IMR-90 (cell line): ENCODE results near the gene CFAP43. TPM values are rescaled to one million over a fixed set of nuclear protein-coding genes. Genes with fewer than 3 reads are reported as not detected.

Experiments
- ATAC-seq: fragments of 200-7000 bp; cut with Tn5 transposase; 2 replicates; pipeline ENCODE4 v1.9.1; 2020; ENCODE audit warnings: low read depth, mild to moderate bottlenecking, moderate library complexity
- BruUV-seq: library from RNA; stranded (reverse); fragments of 400-500 nt; replicated peaks from 2 replicates; lab custom pipeline; 2021; lab: Mats Ljungman, UMichigan
- CTCF ChIA-PET: fragments of 300-600 bp; formaldehyde crosslinking; extraction: SDS; loops from one replicate; lab custom pipeline; 2021; ENCODE audit warnings: antibody characterized with exemption; lab: Yijun Ruan, JAX
- POLR2A ChIA-PET: fragments of 300-600 bp; sonication (Branson Sonifier 250); formaldehyde crosslinking; loops from one replicate; lab custom pipeline; 2022; ENCODE audit warnings: antibody characterized with exemption; ENCODE audit not compliant: unreplicated experiment; lab: Charles Lee
- DNase-seq: peaks from one replicate; pipeline ENCODE4 v3.0.0; 2013
- H2AFZ ChIP-seq: replicated peaks from 2 replicates; pipeline ENCODE3; 2013; ENCODE audit warnings: low read length, mild to moderate bottlenecking; ENCODE audit not compliant: poor library complexity
- H2AK5ac ChIP-seq: 2 replicates; pipeline ENCODE4 v1.6.1; 2013; ENCODE audit warnings: low read depth, low read length, inconsistent platforms
- H2AK9ac ChIP-seq: replicated peaks from 2 replicates; pipeline ENCODE3; 2013; ENCODE audit warnings: mild to moderate bottlenecking, low read depth, low read length, moderate library complexity; ENCODE audit not compliant: poor library complexity
- H2BK120ac ChIP-seq: 2 replicates; pipeline ENCODE4 v1.6.1; 2013; ENCODE audit warnings: low read depth, low read length, inconsistent platforms
- H2BK15ac ChIP-seq: 3 replicates; pipeline ENCODE4 v1.6.1; 2013; ENCODE audit warnings: low read depth, low read length, inconsistent platforms
- H2BK20ac ChIP-seq: 2 replicates; pipeline ENCODE4 v1.6.1; 2013; ENCODE audit warnings: low read depth, mild to moderate bottlenecking, inconsistent platforms, low read length, moderate library complexity
- H2BK5ac ChIP-seq: 2 replicates; pipeline ENCODE4 v1.6.1; 2013; ENCODE audit warnings: mild to moderate bottlenecking, low read depth, low read length, inconsistent platforms; ENCODE audit not compliant: poor library complexity, severe bottlenecking
- H3K14ac ChIP-seq: replicated peaks from 2 replicates; pipeline ENCODE4 v1.6.1; 2013; ENCODE audit warnings: low read depth, low read length, inconsistent platforms
- H3K18ac ChIP-seq: 2 replicates; pipeline ENCODE4 v1.6.1; 2013; ENCODE audit warnings: low read depth, low read length, control low read depth
- H3K23ac ChIP-seq: 2 replicates; pipeline ENCODE4 v1.6.1; 2013; ENCODE audit warnings: low read depth, low read length, inconsistent platforms
- H3K27ac ChIP-seq: 2 replicates; pipeline ENCODE4 v1.5.1; 2013; ENCODE audit warnings: mild to moderate bottlenecking, control low read depth, low read length; ENCODE audit not compliant: insufficient read depth
- H3K27me3 ChIP-seq: 2 replicates; pipeline ENCODE4 v1.6.1; 2013; ENCODE audit warnings: low read length; ENCODE audit not compliant: control insufficient read depth, insufficient read depth
- H3K36me3 ChIP-seq: 2 replicates; pipeline ENCODE4 v1.6.1; 2013; ENCODE audit warnings: low read length, mixed read lengths; ENCODE audit not compliant: control insufficient read depth, insufficient read depth
- H3K4ac ChIP-seq: 2 replicates; pipeline ENCODE4 v1.6.1; 2013; ENCODE audit warnings: low read depth, low read length, inconsistent platforms
- H3K4me1 ChIP-seq: 2 replicates; pipeline ENCODE4 v1.6.1; 2013; ENCODE audit warnings: low read length, mixed read lengths; ENCODE audit not compliant: control insufficient read depth, insufficient read depth
- H3K4me2 ChIP-seq: 2 replicates; pipeline ENCODE4 v1.6.1; 2013; ENCODE audit warnings: low read depth, mild to moderate bottlenecking, control low read depth, low read length, moderate library complexity
- H3K4me3 ChIP-seq: 2 replicates; pipeline ENCODE4 v1.5.1; 2013; ENCODE audit warnings: low read depth, mild to moderate bottlenecking, control low read depth, low read length, moderate library complexity; ENCODE audit not compliant: insufficient read depth
- H3K56ac ChIP-seq: 2 replicates; pipeline ENCODE4 v1.6.1; 2013; ENCODE audit warnings: low read length, inconsistent platforms; ENCODE audit not compliant: insufficient read depth; ENCODE audit errors: extremely low read depth
- H3K79me1 ChIP-seq, 2 experiments: 2 replicates each; pipeline ENCODE4 v1.6.1; 2013; ENCODE audit warnings: low read length in 2 of 2, inconsistent platforms in 1 of 2, low read depth in 1 of 2
- H3K9ac ChIP-seq: 2 replicates; pipeline ENCODE4 v1.6.1; 2013; ENCODE audit warnings: low read depth, low read length, control low read depth
- H3K9me1 ChIP-seq: 2 replicates; pipeline ENCODE4 v1.6.1; 2013; ENCODE audit warnings: low read length, inconsistent platforms; ENCODE audit not compliant: insufficient read depth
- H3K9me3 ChIP-seq: 2 replicates; pipeline ENCODE4 v1.6.1; 2013; ENCODE audit warnings: low read length; ENCODE audit not compliant: control insufficient read depth, insufficient read depth
- H4K20me1 ChIP-seq: 2 replicates; pipeline ENCODE4 v1.6.1; 2013; ENCODE audit warnings: low read length, inconsistent platforms; ENCODE audit not compliant: insufficient read depth
- H4K5ac ChIP-seq: 2 replicates; pipeline ENCODE4 v1.6.1; 2013; ENCODE audit warnings: mild to moderate bottlenecking, low read depth, low read length, control low read depth
- H4K8ac ChIP-seq, 2 experiments: 2 replicates each; pipeline ENCODE4 v1.6.1; 2013; ENCODE audit warnings: low read depth in 2 of 2, low read length in 2 of 2, control low read depth in 1 of 2, inconsistent platforms in 1 of 2
- H4K91ac ChIP-seq: 2 replicates; pipeline ENCODE4 v1.6.1; 2013; ENCODE audit warnings: low read depth, low read length, inconsistent platforms; ENCODE audit not compliant: insufficient read depth
- BHLHE40 ChIP-seq: fragments of 150-350 bp; IDR thresholded peaks from 2 replicates; pipeline ENCODE4 v1.6.1; 2016; ENCODE audit warnings: mild to moderate bottlenecking, low read depth, low read length
- CEBPB ChIP-seq: IDR thresholded peaks from 2 replicates; pipeline ENCODE4 v1.6.1; 2012; ENCODE audit warnings: low read depth, low read length, improper control_type of control experiment
- CHD1 ChIP-seq: IDR thresholded peaks from 2 replicates; pipeline ENCODE4 v1.6.1; 2012; ENCODE audit warnings: low read depth, low read length, improper control_type of control experiment
- FOS ChIP-seq: fragments of 150-350 bp; IDR thresholded peaks from 2 replicates; pipeline ENCODE4 v1.6.1; 2016; ENCODE audit warnings: low read depth, low read length
- MAFK ChIP-seq: IDR thresholded peaks from 2 replicates; pipeline ENCODE4 v1.6.1; 2012; ENCODE audit warnings: low read depth, low read length, improper control_type of control experiment
- MAZ ChIP-seq: IDR thresholded peaks from 2 replicates; pipeline ENCODE4 v1.6.1; 2012; ENCODE audit warnings: low read depth, mild to moderate bottlenecking, low read length, improper control_type of control experiment, moderate library complexity, borderline replicate concordance
- MXI1 ChIP-seq: IDR thresholded peaks from 2 replicates; pipeline ENCODE4 v1.6.1; 2012; ENCODE audit warnings: low read depth, mild to moderate bottlenecking, low read length, moderate library complexity, borderline replicate concordance
- NFE2L2 ChIP-seq: fragments of 150-350 bp; IDR thresholded peaks from 2 replicates; pipeline ENCODE4 v1.6.1; 2016; ENCODE audit warnings: low read depth, mild to moderate bottlenecking, low read length
- POLR2A ChIP-seq: IDR thresholded peaks from 2 replicates; pipeline ENCODE4 v1.6.1; 2012; ENCODE audit warnings: mild to moderate bottlenecking, low read depth, low read length
- RAD21 ChIP-seq: IDR thresholded peaks from 2 replicates; pipeline ENCODE4 v1.6.1; 2012; ENCODE audit warnings: low read length, improper control_type of control experiment
- RFX5 ChIP-seq: IDR thresholded peaks from 2 replicates; pipeline ENCODE4 v1.8.0; 2012; ENCODE audit warnings: low read depth, mild to moderate bottlenecking, low read length, moderate library complexity
- SMC3 ChIP-seq: fragments of 150-350 bp; IDR thresholded peaks from 2 replicates; pipeline ENCODE4 v1.6.1; 2016; ENCODE audit warnings: low read depth, mild to moderate bottlenecking, antibody characterized with exemption, low read length, moderate library complexity
- WGBS, 2 experiments: methylation state at CpG; one replicate each; pipeline versions ENCODE4 v1.1.5 to v1.1.7; 2013; ENCODE audit warnings: missing lambda C conversion rate in 2 of 2; ENCODE audit not compliant: insufficient read length in 1 of 2; ENCODE audit errors: extremely low coverage in 2 of 2; 5-methylcytosine and 5-hydroxymethylcytosine counted together
- dilution Hi-C: fragments of 300-500 bp; cut with HindIII; formaldehyde crosslinking; loops from one replicate; pipeline ENCODE4 v1.14.3; 2018; ENCODE audit warnings: low sequenced_read_pairs; ENCODE audit not compliant: unreplicated experiment
- in situ Hi-C: fragments of 300-500 bp; cut with MboI; formaldehyde crosslinking; loops from 3 replicates; pipeline ENCODE4 v1.14.3; 2019; ENCODE audit warnings: low sequenced_read_pairs, inconsistent platforms, mixed read lengths
- intact Hi-C: fragments of 100-400 bp; cut with micrococcal nuclease; formaldehyde crosslinking; loops from 2 replicates; pipeline ENCODE4 v1.10.0; 2022
- polyA plus RNA-seq, 3 experiments: library from polyadenylated mRNA; depleted of rRNA; stranded (reverse); fragments of >200 nt; gene quantifications; 2 replicates each; pipeline ENCODE4 v1.2.3, GENCODE V29; 2012; ENCODE audit warnings: low replicate concordance in 1 of 3
- total RNA-seq: library from RNA; depleted of rRNA; stranded (reverse); fragments of >200 nt; gene quantifications from 2 replicates; pipeline ENCODE4 v1.2.3, GENCODE V29; 2012
- TF ChIP-seq, protein P1 (sequence below): conservative IDR thresholded peaks from 2 replicates; pipeline ENCODE4 v1.5.1; 2012; ENCODE audit warnings: mild to moderate bottlenecking, low read depth, low read length, improper control_type of control experiment
- TF ChIP-seq, protein P2 (sequence below): fragments of 150-350 bp; IDR thresholded peaks from 2 replicates; pipeline ENCODE4 v1.6.1; 2017; ENCODE audit warnings: mild to moderate bottlenecking, antibody characterized with exemption, low read length, low read depth
- TF ChIP-seq, protein P3 (sequence below): fragments of 150-350 bp; IDR thresholded peaks from 2 replicates; pipeline ENCODE4 v1.6.1; 2016; ENCODE audit warnings: low read depth, mild to moderate bottlenecking, low read length, moderate library complexity, borderline replicate concordance

The CFAP43 gene
- total and polyA plus RNA-seq, 2 of the 4 experiments (the other 2 are of a cell fraction): under 0.01 to 0.05 TPM

DNA sequence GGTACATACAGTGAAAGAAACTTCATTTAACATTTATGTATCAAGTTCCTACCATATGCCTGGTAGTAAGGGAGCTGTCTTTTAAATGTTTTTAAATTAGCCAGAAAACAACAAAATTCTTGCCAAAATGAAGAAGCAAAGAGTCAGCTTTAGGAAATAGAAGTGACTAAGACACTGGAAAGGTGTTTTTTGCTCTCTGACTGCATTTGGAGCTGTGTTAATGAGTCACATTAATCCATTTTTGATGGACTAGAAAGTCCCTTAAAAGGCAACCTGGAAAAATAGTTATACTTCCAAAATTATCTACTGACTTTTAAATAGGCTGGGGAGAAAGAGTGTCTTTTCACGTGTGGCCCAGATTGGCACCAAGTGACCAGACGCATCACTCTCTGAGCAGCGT, 142.5 kb downstream of the CFAP43 start:
- H3K79me1 ChIP-seq: no peaks in the 10 kb centered on the region
- H4K20me1 ChIP-seq: no peaks in the 10 kb centered on the region
- TF ChIP-seq SMC3 (no peak), MXI1 (no peak), POLR2A (no peak), CEBPB (no peak), RFX5 (no peak), NFE2L2 (no peak), BHLHE40 (no peak), FOS (no peak), CHD1 (no peak), RAD21 (no peak), MAZ (no peak), MAFK (no peak)
- TF ChIP-seq, protein P1, sequence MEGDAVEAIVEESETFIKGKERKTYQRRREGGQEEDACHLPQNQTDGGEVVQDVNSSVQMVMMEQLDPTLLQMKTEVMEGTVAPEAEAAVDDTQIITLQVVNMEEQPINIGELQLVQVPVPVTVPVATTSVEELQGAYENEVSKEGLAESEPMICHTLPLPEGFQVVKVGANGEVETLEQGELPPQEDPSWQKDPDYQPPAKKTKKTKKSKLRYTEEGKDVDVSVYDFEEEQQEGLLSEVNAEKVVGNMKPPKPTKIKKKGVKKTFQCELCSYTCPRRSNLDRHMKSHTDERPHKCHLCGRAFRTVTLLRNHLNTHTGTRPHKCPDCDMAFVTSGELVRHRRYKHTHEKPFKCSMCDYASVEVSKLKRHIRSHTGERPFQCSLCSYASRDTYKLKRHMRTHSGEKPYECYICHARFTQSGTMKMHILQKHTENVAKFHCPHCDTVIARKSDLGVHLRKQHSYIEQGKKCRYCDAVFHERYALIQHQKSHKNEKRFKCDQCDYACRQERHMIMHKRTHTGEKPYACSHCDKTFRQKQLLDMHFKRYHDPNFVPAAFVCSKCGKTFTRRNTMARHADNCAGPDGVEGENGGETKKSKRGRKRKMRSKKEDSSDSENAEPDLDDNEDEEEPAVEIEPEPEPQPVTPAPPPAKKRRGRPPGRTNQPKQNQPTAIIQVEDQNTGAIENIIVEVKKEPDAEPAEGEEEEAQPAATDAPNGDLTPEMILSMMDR: no peak
- TF ChIP-seq, protein P2, sequence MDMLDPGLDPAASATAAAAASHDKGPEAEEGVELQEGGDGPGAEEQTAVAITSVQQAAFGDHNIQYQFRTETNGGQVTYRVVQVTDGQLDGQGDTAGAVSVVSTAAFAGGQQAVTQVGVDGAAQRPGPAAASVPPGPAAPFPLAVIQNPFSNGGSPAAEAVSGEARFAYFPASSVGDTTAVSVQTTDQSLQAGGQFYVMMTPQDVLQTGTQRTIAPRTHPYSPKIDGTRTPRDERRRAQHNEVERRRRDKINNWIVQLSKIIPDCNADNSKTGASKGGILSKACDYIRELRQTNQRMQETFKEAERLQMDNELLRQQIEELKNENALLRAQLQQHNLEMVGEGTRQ: no peak
- TF ChIP-seq, protein P3, sequence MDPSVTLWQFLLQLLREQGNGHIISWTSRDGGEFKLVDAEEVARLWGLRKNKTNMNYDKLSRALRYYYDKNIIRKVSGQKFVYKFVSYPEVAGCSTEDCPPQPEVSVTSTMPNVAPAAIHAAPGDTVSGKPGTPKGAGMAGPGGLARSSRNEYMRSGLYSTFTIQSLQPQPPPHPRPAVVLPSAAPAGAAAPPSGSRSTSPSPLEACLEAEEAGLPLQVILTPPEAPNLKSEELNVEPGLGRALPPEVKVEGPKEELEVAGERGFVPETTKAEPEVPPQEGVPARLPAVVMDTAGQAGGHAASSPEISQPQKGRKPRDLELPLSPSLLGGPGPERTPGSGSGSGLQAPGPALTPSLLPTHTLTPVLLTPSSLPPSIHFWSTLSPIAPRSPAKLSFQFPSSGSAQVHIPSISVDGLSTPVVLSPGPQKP: no peak
- H4K5ac ChIP-seq: no peak overlapping the region
- H2BK120ac ChIP-seq: no peak overlapping the region
- H3K23ac ChIP-seq: no peak overlapping the region
- dilution Hi-C loops: no loop called here
- H3K4ac ChIP-seq: no peak overlapping the region
- H3K4me2 ChIP-seq: no peak overlapping the region
- no peak for ATAC-seq
- ChIA-PET POLR2A (no interaction called here), CTCF (no interaction called here)
- no peaks in the 10 kb centered on the region; the same call in 1 of the 2 replicates for H3K27me3 ChIP-seq
- DNase-seq: no peak
- intact Hi-C loops: no loop called here
- no TSS peak for BruUV-seq
- no peaks in the 10 kb centered on the region; the same call in 1 of the 2 replicates for H3K4me1 ChIP-seq
- no peak overlapping the region for H2BK20ac ChIP-seq
- H3K9me3 ChIP-seq: 0 out of 2 replicates have a peak, but pooled peaks cover 1% of the 10 kb centered on the region
- H4K8ac ChIP-seq: no peak overlapping the region
- WGBS, 2 experiments: no CpG with 5 or more reads among the region's 3 CpGs
- no peaks in the 10 kb centered on the region for H3K36me3 ChIP-seq
- no peak overlapping the region for H2BK5ac ChIP-seq
- no peak overlapping the region for H2AK5ac ChIP-seq
- H3K9ac ChIP-seq: no peak overlapping the region
- H3K27ac ChIP-seq: no peak overlapping the region
- H3K18ac ChIP-seq: no peak overlapping the region
- H2AK9ac ChIP-seq: no peak overlapping the region
- no peak overlapping the region for H3K56ac ChIP-seq
- in situ Hi-C loops: no loop called here
- H2BK15ac ChIP-seq: no peak overlapping the region
- no peak overlapping the region for H2AFZ ChIP-seq
- H3K9me1 ChIP-seq: 0 out of 2 replicates have a peak, but pooled peaks cover 4% of the 10 kb centered on the region
- H3K14ac ChIP-seq: no peak overlapping the region
- no peak overlapping the region for H3K4me3 ChIP-seq
- H4K91ac ChIP-seq: no peak overlapping the region
